ENCODE measurements around the gene ZSCAN5A. TPM values are rescaled to one million over a fixed set of nuclear protein-coding genes. Genes with fewer than 3 reads are reported as not detected.
A peak's percentile ranks its signal among the peaks of the same experiment; 100 is the strongest.

Gene ZSCAN5A
- total RNA-seq, 1 donor from 2014 or later, result 8.9 TPM

GRCh38 chr19:56333506-56333905 is 18.9 kb upstream of the ZSCAN5A start:
- H3K4me3 Mint-ChIP-seq (ENCODE audit: unreplicated experiment), result no peak overlapping the region
- peaks cover 16% of the 10 kb centered on the region for H3K9me3 Mint-ChIP-seq (ENCODE audit: unreplicated experiment)
- peaks cover 2% of the 10 kb centered on the region for H3K27me3 Mint-ChIP-seq (ENCODE audit: unreplicated experiment)
- H3K27ac Mint-ChIP-seq (ENCODE audit: unreplicated experiment), result no peak overlapping the region
- no peak for DNase-seq (ENCODE audit: extremely low spot score, unreplicated experiment)
- H3K4me1 Mint-ChIP-seq (ENCODE audit: unreplicated experiment), result no peaks in the 10 kb centered on the region
- peak; percentile 70 for TF ChIP-seq CTCF (IDR thresholded peaks at IDR 0.05)
- peaks cover 4% of the 10 kb centered on the region for H3K36me3 Mint-ChIP-seq (ENCODE audit: unreplicated experiment)

DNA sequence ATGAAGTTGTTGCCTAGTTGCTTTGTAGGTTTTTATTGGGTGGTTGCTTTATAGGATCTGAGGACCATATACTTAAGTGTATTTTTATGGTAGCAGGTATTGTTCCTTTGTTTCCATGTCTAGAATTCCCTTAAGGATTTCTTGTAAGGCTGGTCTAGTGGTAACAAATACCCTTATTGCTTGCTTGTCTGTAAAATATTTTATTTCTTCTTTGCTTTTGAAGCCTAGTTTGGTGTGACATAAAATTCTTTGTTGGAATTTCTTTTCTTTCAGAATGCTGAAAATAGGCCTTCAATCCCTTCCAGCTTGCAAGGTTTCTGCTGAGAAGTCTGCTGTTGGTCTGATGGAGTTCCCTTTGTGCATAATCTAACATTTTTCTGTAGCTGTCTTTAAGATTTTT is 18.1 kb upstream of the ZSCAN5A start:
- TF ChIP-seq CTCF (IDR thresholded peaks at IDR 0.05), result no peak

GRCh38 chr19:56324436-56324835 is 9.8 kb upstream of the ZSCAN5A start:
- Mint-ChIP-seq H3K4me3 (ENCODE audit: unreplicated experiment) (no peak overlapping the region), H3K36me3 (ENCODE audit: unreplicated experiment) (no peaks in the 10 kb centered on the region), H3K9me3 (ENCODE audit: unreplicated experiment) (peaks cover 7% of the 10 kb centered on the region), H3K27me3 (ENCODE audit: unreplicated experiment) (no peaks in the 10 kb centered on the region), H3K4me1 (ENCODE audit: unreplicated experiment) (no peaks in the 10 kb centered on the region), H3K27ac (ENCODE audit: unreplicated experiment) (no peak overlapping the region)
- no peak for DNase-seq (ENCODE audit: extremely low spot score, unreplicated experiment)
- TF ChIP-seq CTCF (IDR thresholded peaks at IDR 0.05), result no peak

More for the DNA sequence above, 18.1 kb upstream of the ZSCAN5A start:
- DNase-seq (ENCODE audit: extremely low spot score, unreplicated experiment), result no peak
- H3K4me1 Mint-ChIP-seq (ENCODE audit: unreplicated experiment), result no peaks in the 10 kb centered on the region
- no peak overlapping the region for H3K4me3 Mint-ChIP-seq (ENCODE audit: unreplicated experiment)
- H3K27me3 Mint-ChIP-seq (ENCODE audit: unreplicated experiment), result peaks cover 2% of the 10 kb centered on the region
- no peak overlapping the region for H3K27ac Mint-ChIP-seq (ENCODE audit: unreplicated experiment)
- peaks cover 13% of the 10 kb centered on the region for H3K9me3 Mint-ChIP-seq (ENCODE audit: unreplicated experiment)
- H3K36me3 Mint-ChIP-seq (ENCODE audit: unreplicated experiment), result peaks cover 4% of the 10 kb centered on the region

DNA sequence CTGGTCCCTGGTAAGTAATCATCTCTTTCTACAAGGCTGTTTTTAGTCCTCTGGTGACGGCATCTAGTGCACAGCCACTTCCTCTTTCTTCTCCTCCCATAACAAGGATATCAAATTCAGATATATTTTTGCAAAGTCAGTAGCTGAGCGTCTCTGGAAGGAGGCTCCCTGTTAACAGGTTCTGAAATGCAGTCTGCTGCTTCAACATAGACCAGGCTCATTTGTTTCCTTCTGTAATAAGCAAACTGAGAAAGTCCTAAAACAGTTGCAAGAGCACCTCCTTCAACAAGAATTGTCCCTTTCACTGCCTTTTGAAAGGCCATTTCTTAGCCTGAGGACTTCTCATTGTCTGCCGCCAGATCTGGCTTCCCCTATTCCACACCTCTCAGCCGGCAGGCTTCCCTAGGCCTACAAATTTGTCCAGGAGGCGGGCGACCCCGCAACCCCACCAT is 7.4 kb upstream of the ZSCAN5A start:
- no peak for TF ChIP-seq CTCF (IDR thresholded peaks at IDR 0.05)
- Mint-ChIP-seq H3K27ac (ENCODE audit: unreplicated experiment) (no peak overlapping the region), H3K36me3 (ENCODE audit: unreplicated experiment) (no peaks in the 10 kb centered on the region), H3K27me3 (ENCODE audit: unreplicated experiment) (no peaks in the 10 kb centered on the region), H3K9me3 (ENCODE audit: unreplicated experiment) (peaks cover 7% of the 10 kb centered on the region), H3K4me1 (ENCODE audit: unreplicated experiment) (no peaks in the 10 kb centered on the region), H3K4me3 (ENCODE audit: unreplicated experiment) (no peak overlapping the region)
- no peak for DNase-seq (ENCODE audit: extremely low spot score, unreplicated experiment)

DNA sequence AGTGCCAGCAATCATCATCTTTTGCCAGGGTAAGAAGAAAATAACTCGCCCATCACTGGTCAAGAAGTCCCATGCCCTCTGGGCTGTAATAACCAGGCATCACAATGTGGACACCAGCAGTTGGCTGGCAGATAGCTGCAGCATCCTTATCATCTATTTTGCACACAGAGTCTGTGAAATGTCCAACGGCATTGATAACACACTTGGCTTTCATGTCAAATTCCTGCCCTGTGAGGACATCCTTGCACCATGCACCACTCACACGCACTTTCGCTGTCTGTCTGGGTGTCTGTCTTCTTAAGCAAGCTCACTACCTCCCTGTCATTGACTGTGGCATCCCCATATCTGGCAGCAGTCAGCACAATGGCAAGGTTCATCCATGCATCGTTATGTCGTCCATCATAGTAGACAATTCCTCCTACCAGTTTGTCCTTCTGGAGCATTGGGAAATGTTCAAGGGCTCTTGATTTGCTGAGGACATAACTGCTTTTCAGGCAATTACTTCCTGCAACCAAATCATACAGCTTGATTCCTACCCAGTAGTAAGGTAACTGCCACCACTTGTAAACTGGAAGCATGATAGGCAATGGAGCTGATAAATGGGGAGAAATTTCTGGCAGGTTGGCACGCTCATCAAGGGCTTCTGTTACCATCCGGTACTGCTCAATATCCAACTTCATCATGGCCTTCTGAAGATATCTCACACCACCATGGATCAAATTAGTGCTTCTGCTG is 6.8 kb upstream of the ZSCAN5A start:
- H3K4me1 Mint-ChIP-seq (ENCODE audit: unreplicated experiment), result no peaks in the 10 kb centered on the region
- TF ChIP-seq CTCF (IDR thresholded peaks at IDR 0.05), result no peak
- H3K27me3 Mint-ChIP-seq (ENCODE audit: unreplicated experiment), result no peaks in the 10 kb centered on the region
- peaks cover 7% of the 10 kb centered on the region for H3K9me3 Mint-ChIP-seq (ENCODE audit: unreplicated experiment)
- no peak overlapping the region for H3K27ac Mint-ChIP-seq (ENCODE audit: unreplicated experiment)
- H3K4me3 Mint-ChIP-seq (ENCODE audit: unreplicated experiment), result no peak overlapping the region
- no peak for DNase-seq (ENCODE audit: extremely low spot score, unreplicated experiment)
- no peaks in the 10 kb centered on the region for H3K36me3 Mint-ChIP-seq (ENCODE audit: unreplicated experiment)
